Measurements from ENCODE around the gene ATOH8. TPM values are rescaled to one million over a fixed set of nuclear protein-coding genes. Genes with fewer than 3 reads are reported as not detected.

The ATOH8 gene
- total and polyA plus RNA-seq, 2 donors from 2014 or later: 11.2 to 18.6 TPM

GRCh38 chr2:85755122-85756027, 1.6 kb downstream of the ATOH8 start:
- H3K36me3 ChIP-seq (ENCODE audit: control insufficient read depth in 2 of 3, insufficient read depth in 3 of 3, low read length in 3 of 3): no peaks in the 10 kb centered on the region
- no peaks in the 10 kb centered on the region for H3K27me3 ChIP-seq (ENCODE audit: control insufficient read depth, insufficient read depth, low read length)
- no peaks in the 10 kb centered on the region for H3K9me3 ChIP-seq (ENCODE audit: control insufficient read depth in 2 of 3, insufficient read depth in 1 of 3, low read length in 3 of 3)
- H3K27ac ChIP-seq (ENCODE audit: low read depth in 2 of 2, low read length in 2 of 2): no peak overlapping the region
- peak overlapping the region; percentile 6 to 67 (median 55) for H3K9ac ChIP-seq (ENCODE audit: low read length in 3 of 3)
- FAIRE-seq (no peak), DNase-seq (peak in 2 of 5 donors; percentile 51 to 76)
- intact Hi-C loops (cut with DNase I): no loop called here
- TF ChIP-seq, protein P1, sequence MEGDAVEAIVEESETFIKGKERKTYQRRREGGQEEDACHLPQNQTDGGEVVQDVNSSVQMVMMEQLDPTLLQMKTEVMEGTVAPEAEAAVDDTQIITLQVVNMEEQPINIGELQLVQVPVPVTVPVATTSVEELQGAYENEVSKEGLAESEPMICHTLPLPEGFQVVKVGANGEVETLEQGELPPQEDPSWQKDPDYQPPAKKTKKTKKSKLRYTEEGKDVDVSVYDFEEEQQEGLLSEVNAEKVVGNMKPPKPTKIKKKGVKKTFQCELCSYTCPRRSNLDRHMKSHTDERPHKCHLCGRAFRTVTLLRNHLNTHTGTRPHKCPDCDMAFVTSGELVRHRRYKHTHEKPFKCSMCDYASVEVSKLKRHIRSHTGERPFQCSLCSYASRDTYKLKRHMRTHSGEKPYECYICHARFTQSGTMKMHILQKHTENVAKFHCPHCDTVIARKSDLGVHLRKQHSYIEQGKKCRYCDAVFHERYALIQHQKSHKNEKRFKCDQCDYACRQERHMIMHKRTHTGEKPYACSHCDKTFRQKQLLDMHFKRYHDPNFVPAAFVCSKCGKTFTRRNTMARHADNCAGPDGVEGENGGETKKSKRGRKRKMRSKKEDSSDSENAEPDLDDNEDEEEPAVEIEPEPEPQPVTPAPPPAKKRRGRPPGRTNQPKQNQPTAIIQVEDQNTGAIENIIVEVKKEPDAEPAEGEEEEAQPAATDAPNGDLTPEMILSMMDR (IDR thresholded peaks at IDR 0.05; ENCODE audit: borderline replicate concordance, extremely low read depth, insufficient read depth): no peak
- peak overlapping the region; percentile 67 to 75 (median 67) for H3K4me3 ChIP-seq (ENCODE audit: low read length in 3 of 3)
- H3K4me1 ChIP-seq (ENCODE audit: control insufficient read depth in 2 of 3, insufficient read depth in 2 of 3, low read depth in 1 of 3, low read length in 3 of 3): peaks cover 0 to 32% (median 7%) of the 10 kb centered on the region in 3 donors

DNA sequence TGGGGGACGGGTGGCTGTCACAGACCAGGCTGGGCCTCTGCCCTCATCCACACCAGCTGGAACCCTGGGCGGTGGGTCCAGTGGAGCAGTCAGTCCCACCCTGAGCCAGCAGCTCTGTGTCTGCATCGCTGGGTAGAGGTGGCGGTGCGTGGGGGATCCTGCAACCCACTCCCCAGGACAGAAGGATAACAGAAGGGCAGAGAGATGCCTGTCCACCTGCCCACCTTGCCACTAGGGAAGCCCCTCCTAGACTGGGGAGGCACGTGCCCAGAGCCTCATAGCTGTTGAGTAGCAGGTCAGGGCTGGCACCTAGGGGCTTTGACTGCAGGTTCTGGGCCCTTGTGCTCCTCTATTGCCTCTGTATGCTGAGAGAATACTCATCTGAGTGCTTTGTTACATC, 2.4 kb downstream of the ATOH8 start:
- TF ChIP-seq, protein P1 (IDR thresholded peaks at IDR 0.05; ENCODE audit: borderline replicate concordance, extremely low read depth, insufficient read depth): no peak
- no peak for FAIRE-seq
- Histone ChIP-seq H3K4me1 (ENCODE audit: control insufficient read depth in 2 of 3, insufficient read depth in 2 of 3, low read depth in 1 of 3, low read length in 3 of 3) (peaks cover 0 to 31% (median 3%) of the 10 kb centered on the region in 3 donors), H3K9ac (ENCODE audit: low read length in 3 of 3) (no peak overlapping the region), H3K36me3 (ENCODE audit: control insufficient read depth in 2 of 3, insufficient read depth in 3 of 3, low read length in 3 of 3) (no peaks in the 10 kb centered on the region), H3K9me3 (ENCODE audit: control insufficient read depth in 2 of 3, insufficient read depth in 1 of 3, low read length in 3 of 3) (no peaks in the 10 kb centered on the region), H3K27me3 (ENCODE audit: control insufficient read depth, insufficient read depth, low read length) (no peaks in the 10 kb centered on the region), H3K4me3 (ENCODE audit: low read length in 3 of 3) (peak overlapping the region in 2 of 3 donors; percentile 10 to 75), H3K27ac (ENCODE audit: low read depth in 2 of 2, low read length in 2 of 2) (no peak overlapping the region)
- intact Hi-C loops (cut with DNase I): no loop called here
- DNase-seq: peak in 1 of 5 donors; percentile 65

- Histone ChIP-seq H3K27me3 (ENCODE audit: control insufficient read depth, insufficient read depth, low read length) (no peaks in the 10 kb centered on the region), H3K27ac (ENCODE audit: low read depth in 2 of 2, low read length in 2 of 2) (no peak overlapping the region), H3K4me1 (ENCODE audit: control insufficient read depth in 2 of 3, insufficient read depth in 2 of 3, low read depth in 1 of 3, low read length in 3 of 3) (peaks cover 0 to 34% (median 8%) of the 10 kb centered on the region in 3 donors), H3K9ac (ENCODE audit: low read length in 3 of 3) (no peak overlapping the region), H3K4me3 (ENCODE audit: low read length in 3 of 3) (peak overlapping the region in 1 of 3 donors; percentile 75), H3K36me3 (ENCODE audit: control insufficient read depth in 2 of 3, insufficient read depth in 3 of 3, low read length in 3 of 3) (no peaks in the 10 kb centered on the region), H3K9me3 (ENCODE audit: control insufficient read depth in 2 of 3, insufficient read depth in 1 of 3, low read length in 3 of 3) (no peaks in the 10 kb centered on the region)
- DNase-seq: no peak
- TF ChIP-seq, protein P1 (IDR thresholded peaks at IDR 0.05; ENCODE audit: borderline replicate concordance, extremely low read depth, insufficient read depth): no peak
- no peak for FAIRE-seq
- intact Hi-C loops (cut with DNase I): no loop called here
These were observed 3.1 kb downstream of the ATOH8 start for GRCh38 chr2:85756822-85757435.
